Coronary artery (tissue), 2 donors: ENCODE data around the gene HIVEP2.

Experiments used
- DNase-seq: peaks from one replicate; pipeline ENCODE4 v3.0.0-alpha.2; 2017; ENCODE audit warnings: low spot score
- H3K27ac ChIP-seq, 2 donors: fragments of 200-600 bp; sonication (generic); one replicate each; pipeline ENCODE4 v1.5.1; 2016 to 2019
- H3K4me3 ChIP-seq: fragments of 200-600 bp; sonication (generic); 2 replicates; pipeline ENCODE4 v1.5.1; 2016; ENCODE audit warnings: mild to moderate bottlenecking, moderate library complexity
- TF ChIP-seq, protein P1 (sequence below): fragments of 200-600 bp; sonication (generic); IDR thresholded peaks from one replicate; pipeline ENCODE4 v1.5.1; 2019; ENCODE audit warnings: antibody characterized with exemption

The HIVEP2 gene

DNA sequence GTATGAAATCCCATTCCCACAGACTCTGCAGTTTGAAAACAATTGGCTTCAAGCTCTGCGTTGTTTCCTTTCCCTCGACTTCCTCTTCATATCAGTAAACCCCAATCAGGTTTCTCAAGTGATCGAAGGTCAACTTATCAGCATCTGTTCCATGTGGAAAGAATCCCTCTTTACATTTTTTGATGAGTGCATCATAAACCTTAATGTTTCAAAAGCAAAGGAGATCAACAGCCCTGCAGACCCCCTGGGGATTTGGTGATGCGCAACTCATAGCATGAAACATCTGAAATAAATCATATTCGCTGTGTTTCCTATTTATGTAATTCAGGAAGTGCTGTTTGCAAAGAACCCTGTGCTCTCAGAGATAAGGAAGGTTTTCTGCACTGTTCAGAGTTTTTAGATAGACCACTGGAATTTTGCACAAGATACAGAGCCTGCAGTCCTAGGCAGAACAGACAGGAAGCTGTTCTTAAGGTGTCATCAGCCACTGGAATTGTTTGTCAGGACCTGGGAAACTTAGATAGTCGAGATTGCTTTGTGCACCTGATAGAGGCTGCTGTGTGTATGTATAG, 216.0 kb downstream of the HIVEP2 start:
- H3K4me3 ChIP-seq: no peak overlapping the region
- DNase-seq: no peak
- TF ChIP-seq, protein P1, sequence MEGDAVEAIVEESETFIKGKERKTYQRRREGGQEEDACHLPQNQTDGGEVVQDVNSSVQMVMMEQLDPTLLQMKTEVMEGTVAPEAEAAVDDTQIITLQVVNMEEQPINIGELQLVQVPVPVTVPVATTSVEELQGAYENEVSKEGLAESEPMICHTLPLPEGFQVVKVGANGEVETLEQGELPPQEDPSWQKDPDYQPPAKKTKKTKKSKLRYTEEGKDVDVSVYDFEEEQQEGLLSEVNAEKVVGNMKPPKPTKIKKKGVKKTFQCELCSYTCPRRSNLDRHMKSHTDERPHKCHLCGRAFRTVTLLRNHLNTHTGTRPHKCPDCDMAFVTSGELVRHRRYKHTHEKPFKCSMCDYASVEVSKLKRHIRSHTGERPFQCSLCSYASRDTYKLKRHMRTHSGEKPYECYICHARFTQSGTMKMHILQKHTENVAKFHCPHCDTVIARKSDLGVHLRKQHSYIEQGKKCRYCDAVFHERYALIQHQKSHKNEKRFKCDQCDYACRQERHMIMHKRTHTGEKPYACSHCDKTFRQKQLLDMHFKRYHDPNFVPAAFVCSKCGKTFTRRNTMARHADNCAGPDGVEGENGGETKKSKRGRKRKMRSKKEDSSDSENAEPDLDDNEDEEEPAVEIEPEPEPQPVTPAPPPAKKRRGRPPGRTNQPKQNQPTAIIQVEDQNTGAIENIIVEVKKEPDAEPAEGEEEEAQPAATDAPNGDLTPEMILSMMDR: no peak
- H3K27ac ChIP-seq: no peak overlapping the region

DNA sequence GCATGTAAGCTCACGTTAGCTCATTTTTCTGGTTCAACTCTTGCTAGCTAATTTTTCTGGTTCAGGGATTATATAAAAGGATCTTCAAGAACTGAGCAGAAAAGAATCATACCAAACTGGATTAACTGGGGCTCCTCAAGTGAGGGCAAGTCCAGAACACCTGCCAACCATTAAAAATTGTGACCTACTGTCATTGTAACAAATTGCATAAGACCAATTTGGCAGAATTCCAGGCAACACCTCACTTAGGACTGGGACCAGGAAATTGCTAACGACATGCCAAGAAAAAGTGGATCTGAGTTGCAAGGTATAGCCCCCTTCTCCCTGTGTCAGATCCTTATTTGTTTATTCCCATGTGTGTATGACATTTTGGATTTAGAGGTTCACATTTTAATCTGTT, 216.6 kb downstream of the HIVEP2 start:
- H3K4me3 ChIP-seq: no peak overlapping the region
- no peak for DNase-seq
- TF ChIP-seq, protein P1: no peak
- H3K27ac ChIP-seq: no peak overlapping the region

DNA sequence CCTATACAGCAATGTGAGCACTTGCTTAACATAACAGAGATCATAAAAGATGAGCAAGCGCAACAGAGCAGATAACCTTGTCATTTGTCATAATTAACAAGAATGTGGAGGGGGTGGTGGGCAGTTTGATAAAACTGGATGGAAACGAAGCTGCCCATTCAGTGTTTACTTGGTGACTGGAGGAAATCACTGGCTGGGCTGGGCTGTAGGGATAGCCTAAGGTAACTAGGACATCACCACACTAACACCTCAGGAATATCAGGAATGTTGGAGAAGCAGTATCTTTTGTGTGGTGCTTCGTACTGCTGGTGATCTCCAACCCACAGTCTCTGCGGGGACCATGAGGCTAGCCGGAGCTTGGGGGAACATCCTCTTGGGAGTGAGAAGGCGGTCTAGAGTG, 218.4 kb downstream of the HIVEP2 start:
- TF ChIP-seq, protein P1: no peak
- Histone ChIP-seq H3K4me3 (no peak overlapping the region), H3K27ac (no peak overlapping the region)
- no peak for DNase-seq

DNA sequence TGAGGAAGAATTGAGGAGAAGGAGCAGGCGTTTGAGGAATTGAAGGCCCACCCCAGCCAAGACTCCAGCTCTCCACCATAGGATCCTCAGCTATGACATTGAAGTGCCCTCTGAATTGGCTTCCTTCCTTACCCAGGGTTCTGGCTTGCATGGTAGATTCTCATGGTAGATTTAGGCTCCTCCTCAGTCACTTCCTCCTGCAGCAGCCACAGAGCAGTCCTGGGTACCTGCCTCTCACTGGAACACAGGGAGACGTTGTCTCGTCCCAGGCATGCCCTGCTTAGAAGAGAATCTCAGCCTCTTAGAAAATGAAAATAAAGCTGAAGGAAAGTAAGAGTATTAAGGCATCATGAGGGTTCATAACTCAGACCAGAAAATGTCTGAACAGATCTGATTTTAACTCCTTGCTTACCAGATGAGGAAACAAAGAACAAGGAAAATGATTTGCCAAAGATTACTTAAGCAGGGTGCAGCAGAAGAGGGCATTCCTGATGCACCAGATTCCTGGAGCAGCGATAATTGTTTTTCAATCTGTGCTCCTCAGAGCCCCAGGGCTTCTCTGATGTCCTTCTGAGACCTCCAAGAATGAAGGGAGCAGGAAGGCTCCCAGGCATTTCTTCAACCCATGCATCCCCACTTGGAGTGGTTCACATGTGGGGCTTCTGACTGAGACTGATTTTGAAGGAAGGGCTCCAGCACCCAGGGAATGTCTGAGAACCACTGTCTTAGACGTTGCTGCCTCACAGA, 219.8 kb downstream of the HIVEP2 start:
- TF ChIP-seq, protein P1: no peak
- no peak overlapping the region for H3K27ac ChIP-seq
- no peak for DNase-seq
- H3K4me3 ChIP-seq: no peak overlapping the region

DNA sequence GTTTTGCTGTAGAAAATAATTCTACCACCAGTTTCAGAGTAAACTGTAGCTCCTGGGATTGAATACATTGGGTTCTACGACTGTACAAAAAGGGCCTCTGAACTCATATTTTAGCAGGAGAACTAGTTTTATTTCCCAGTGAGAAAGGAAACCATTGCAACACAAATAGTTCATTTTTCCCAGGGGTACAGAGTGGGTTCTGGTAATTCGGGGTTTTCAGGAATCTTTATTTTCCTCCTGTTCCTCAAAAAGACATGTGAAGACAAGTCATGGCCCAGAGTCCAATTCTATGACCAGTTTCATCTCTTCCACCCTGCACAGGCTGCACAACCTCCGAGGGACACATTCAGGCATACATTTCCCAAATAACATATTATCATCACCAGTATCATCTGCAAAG, 222.1 kb downstream of the HIVEP2 start:
- Histone ChIP-seq H3K4me3 (no peak overlapping the region), H3K27ac (no peak overlapping the region)
- DNase-seq: no peak
- TF ChIP-seq, protein P1: no peak

DNA sequence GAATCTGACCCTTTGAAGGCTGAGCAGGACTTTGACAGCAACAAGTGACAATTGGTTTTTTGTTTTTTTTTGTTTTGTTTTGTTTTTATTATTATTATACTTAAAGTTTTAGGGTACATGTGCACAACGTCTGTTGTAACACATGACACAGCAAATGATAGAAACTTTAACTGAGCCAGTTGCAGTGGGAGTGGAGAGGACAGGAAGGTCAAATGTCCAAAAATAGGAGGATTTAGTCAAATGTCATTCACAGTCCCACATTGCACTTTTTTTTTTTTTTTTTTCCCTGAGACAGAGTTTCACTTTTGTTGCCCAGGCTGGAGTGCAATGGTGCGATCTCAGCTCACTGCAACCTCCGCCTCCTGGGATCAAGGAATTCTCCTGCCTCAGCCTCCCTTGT, 223.0 kb downstream of the HIVEP2 start:
- H3K4me3 ChIP-seq: no peak overlapping the region
- TF ChIP-seq, protein P1: no peak
- H3K27ac ChIP-seq: no peak overlapping the region
- no peak for DNase-seq
